Breast epithelium (tissue), 4 donors: ENCODE results near the gene MAP3K8. TPM values are rescaled to one million over a fixed set of nuclear protein-coding genes. Genes with fewer than 3 reads are reported as not detected.

Experiments used
- DNase-seq, 2 donors: peaks; one replicate each; pipeline ENCODE4 v3.0.0-alpha.2; 2019; ENCODE audit warnings: low spot score in 2 of 2
- H3K27ac ChIP-seq, 2 donors: fragments of 200-600 bp; sonication (generic) in 1 of 2; one replicate each; pipeline ENCODE4 v1.5.1; 2016 to 2019; ENCODE audit warnings: mild to moderate bottlenecking in 1 of 2
- H3K27me3 ChIP-seq, 2 donors: fragments of 200-600 bp; sonication (generic) in 1 of 2; one replicate each; pipeline versions ENCODE4 v1.5.1 to v1.6.0; 2017 to 2019; ENCODE audit warnings: control low read depth in 1 of 2, mild to moderate bottlenecking in 1 of 2
- H3K36me3 ChIP-seq: fragments of 200-600 bp; one replicate; pipeline ENCODE4 v1.5.1; 2019
- H3K4me1 ChIP-seq, 2 donors: fragments of 200-600 bp; sonication (generic); one replicate each; pipeline ENCODE4 v1.5.1; 2016 to 2019; ENCODE audit warnings: control low read depth in 1 of 2
- H3K4me3 ChIP-seq, 3 donors: fragments of 200-600 bp; sonication (generic); 1 replicate in 2 of 3; 2 replicates in 1 of 3; pipeline ENCODE4 v1.5.1; 2016 to 2019; ENCODE audit warnings: mild to moderate bottlenecking in 3 of 3, moderate library complexity in 2 of 3
- H3K9me3 ChIP-seq, 2 donors: fragments of 200-600 bp; sonication (generic) in 1 of 2; one replicate each; pipeline ENCODE4 v1.5.1; 2016 to 2019; ENCODE audit warnings: control low read depth in 1 of 2
- POLR2A ChIP-seq: fragments of 450-650 bp; IDR thresholded peaks from one replicate; pipeline ENCODE4 v1.6.1; 2016; ENCODE audit warnings: antibody characterized with exemption, mild to moderate bottlenecking, moderate library complexity
- POLR2AphosphoS5 ChIP-seq, 3 donors: sonication (generic); formaldehyde crosslinking; IDR thresholded peaks; one replicate each; pipeline ENCODE4 v1.6.1; 2017; ENCODE audit warnings: antibody characterized with exemption in 3 of 3
- intact Hi-C: fragments of 100-400 bp; cut with DNase I; formaldehyde crosslinking; loops from one replicate; pipeline ENCODE4 v1.15.1; 2023; ENCODE audit warnings: low total_unique reads
- total RNA-seq, 3 donors: library from RNA; depleted of rRNA; stranded (reverse); fragments of >200 nt; gene quantifications; one replicate each; pipeline ENCODE4 v1.1.0, GENCODE V29; 2016
- TF ChIP-seq, protein P1 (sequence below), 3 donors: fragments of 450-650 bp; IDR thresholded peaks; one replicate each; pipeline ENCODE4 v1.5.1; 2016 to 2017; ENCODE audit warnings: antibody characterized with exemption in 3 of 3, mild to moderate bottlenecking in 3 of 3, moderate library complexity in 3 of 3

MAP3K8 gene
- total RNA-seq, 3 donors from 2014 or later: 34.4 to 45.9 (median 40.2) TPM

DNA sequence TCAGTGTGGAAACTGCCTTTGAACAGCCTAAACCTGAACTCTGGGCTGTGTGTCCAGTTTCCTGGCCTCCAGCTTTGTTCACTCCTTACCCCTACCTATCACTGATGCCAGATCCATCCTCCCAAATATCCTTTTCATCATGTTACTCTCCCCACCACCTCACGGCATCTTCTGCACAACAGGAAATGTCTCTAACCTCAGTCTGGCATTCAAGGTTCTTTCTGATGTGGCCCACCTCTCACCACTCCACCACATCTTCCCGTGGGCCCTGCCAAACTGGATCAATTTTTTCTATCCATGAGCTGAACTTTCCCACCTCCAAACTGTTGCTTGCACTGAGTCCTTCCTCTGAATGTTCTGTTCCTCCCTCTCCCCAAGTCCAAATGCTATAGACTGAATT lies 35.8 kb upstream of the MAP3K8 start:
- H3K9me3 ChIP-seq: no peaks in the 10 kb centered on the region
- no peak overlapping the region for H3K27ac ChIP-seq
- intact Hi-C loops: loop anchor here (10.0 kb wide), 1 partner anchor 1203 kb away; no protein-coding TSS in a partner anchor
- no peaks in the 10 kb centered on the region for H3K4me1 ChIP-seq
- H3K36me3 ChIP-seq: no peaks in the 10 kb centered on the region
- H3K27me3 ChIP-seq: no peaks in the 10 kb centered on the region
- TF ChIP-seq POLR2AphosphoS5 (IDR thresholded peaks at IDR 0.05): no peak
- TF ChIP-seq POLR2A: no peak
- TF ChIP-seq, protein P1, sequence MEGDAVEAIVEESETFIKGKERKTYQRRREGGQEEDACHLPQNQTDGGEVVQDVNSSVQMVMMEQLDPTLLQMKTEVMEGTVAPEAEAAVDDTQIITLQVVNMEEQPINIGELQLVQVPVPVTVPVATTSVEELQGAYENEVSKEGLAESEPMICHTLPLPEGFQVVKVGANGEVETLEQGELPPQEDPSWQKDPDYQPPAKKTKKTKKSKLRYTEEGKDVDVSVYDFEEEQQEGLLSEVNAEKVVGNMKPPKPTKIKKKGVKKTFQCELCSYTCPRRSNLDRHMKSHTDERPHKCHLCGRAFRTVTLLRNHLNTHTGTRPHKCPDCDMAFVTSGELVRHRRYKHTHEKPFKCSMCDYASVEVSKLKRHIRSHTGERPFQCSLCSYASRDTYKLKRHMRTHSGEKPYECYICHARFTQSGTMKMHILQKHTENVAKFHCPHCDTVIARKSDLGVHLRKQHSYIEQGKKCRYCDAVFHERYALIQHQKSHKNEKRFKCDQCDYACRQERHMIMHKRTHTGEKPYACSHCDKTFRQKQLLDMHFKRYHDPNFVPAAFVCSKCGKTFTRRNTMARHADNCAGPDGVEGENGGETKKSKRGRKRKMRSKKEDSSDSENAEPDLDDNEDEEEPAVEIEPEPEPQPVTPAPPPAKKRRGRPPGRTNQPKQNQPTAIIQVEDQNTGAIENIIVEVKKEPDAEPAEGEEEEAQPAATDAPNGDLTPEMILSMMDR (IDR thresholded peaks at IDR 0.05): no peak
- H3K4me3 ChIP-seq: no peak overlapping the region
- DNase-seq: no peak

DNA sequence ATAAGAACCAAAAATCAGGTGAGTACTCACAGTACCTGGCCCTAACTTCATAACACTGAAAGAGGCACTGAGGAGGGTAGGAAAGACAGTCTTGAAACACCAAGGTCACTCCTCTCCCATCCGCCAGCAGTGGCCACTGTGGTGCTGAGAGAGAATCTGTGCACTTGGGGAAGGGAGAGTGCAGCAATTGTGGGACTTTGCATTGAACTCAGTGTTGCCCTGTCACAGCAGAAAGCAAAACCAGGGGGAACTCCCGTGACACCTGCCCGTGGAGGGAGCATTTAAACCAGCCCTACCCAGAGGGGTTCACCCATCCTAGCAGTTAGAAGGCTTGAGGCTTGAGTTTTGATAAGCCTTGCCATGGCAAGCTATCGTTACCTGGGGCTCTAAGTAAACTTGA lies 35.2 kb upstream of the MAP3K8 start:
- Histone ChIP-seq H3K27me3 (no peaks in the 10 kb centered on the region), H3K9me3 (no peaks in the 10 kb centered on the region), H3K27ac (no peak overlapping the region), H3K4me1 (no peaks in the 10 kb centered on the region), H3K4me3 (no peak overlapping the region), H3K36me3 (no peaks in the 10 kb centered on the region)
- DNase-seq: no peak
- TF ChIP-seq POLR2AphosphoS5 (IDR thresholded peaks at IDR 0.05): no peak
- TF ChIP-seq, protein P1 (IDR thresholded peaks at IDR 0.05): no peak
- intact Hi-C loops: loop anchor here (10.0 kb wide), 1 partner anchor 1204 kb away; no protein-coding TSS in a partner anchor

DNA sequence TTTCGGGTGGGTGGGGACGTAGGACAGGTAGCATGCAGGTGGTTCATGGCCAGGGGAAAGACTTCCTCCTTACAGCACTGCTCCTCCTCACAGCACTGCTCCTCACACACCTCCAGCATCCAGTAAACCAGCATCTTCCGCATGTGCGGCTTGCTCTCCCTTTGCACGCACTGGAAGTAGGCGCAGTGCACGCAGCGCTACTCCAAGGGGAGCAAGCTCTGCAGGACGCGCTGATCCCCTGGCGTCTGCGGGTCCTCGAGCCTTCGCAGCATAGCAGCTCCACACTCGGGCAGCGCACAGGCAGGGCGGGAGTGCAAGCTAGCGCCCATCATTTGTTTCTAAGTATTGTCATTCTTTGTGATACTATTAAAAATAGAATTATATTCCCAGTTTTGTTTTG lies 30.5 kb upstream of the MAP3K8 start:
- TF ChIP-seq, protein P1 (IDR thresholded peaks at IDR 0.05): no peak
- no peak for TF ChIP-seq POLR2AphosphoS5 (IDR thresholded peaks at IDR 0.05)
- no peak for TF ChIP-seq POLR2A
- H3K4me3 ChIP-seq: no peak overlapping the region

DNA sequence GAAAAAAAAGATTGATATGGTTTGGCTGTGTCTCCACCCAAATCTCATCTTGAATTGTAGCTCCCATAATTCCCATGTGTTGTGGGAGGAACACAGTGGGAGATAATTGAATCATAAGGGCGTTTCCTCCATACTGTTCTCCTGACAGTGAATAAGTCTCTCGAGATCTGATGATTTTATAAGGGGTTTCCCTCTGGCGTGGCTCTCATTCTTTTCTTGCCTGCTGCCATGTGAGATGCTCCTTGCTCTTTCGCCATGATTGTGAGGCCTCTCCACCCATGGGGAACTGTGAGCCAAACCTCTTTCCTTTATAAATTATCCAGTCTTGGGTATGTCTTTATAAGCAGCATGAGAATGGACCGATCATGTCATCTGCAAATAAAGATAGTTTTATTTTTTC lies 29.4 kb upstream of the MAP3K8 start:
- no peak overlapping the region for H3K27ac ChIP-seq
- TF ChIP-seq POLR2AphosphoS5 (IDR thresholded peaks at IDR 0.05) (no peak), POLR2A (no peak)
- TF ChIP-seq, protein P1 (IDR thresholded peaks at IDR 0.05): no peak
- intact Hi-C loops: no loop called here
- peaks cover 4 to 14% of the 10 kb centered on the region in 2 donors for H3K9me3 ChIP-seq
- no peaks in the 10 kb centered on the region for H3K27me3 ChIP-seq
- no peak overlapping the region for H3K4me3 ChIP-seq
- DNase-seq: no peak
- no peaks in the 10 kb centered on the region for H3K36me3 ChIP-seq
- no peaks in the 10 kb centered on the region for H3K4me1 ChIP-seq

More for the DNA sequence above, 30.5 kb upstream of the MAP3K8 start:
- no peak for DNase-seq
- peaks cover 4 to 14% of the 10 kb centered on the region in 2 donors for H3K9me3 ChIP-seq
- no peaks in the 10 kb centered on the region for H3K4me1 ChIP-seq
- intact Hi-C loops: no loop called here
- H3K27me3 ChIP-seq: no peaks in the 10 kb centered on the region
- no peaks in the 10 kb centered on the region for H3K36me3 ChIP-seq
- no peak overlapping the region for H3K27ac ChIP-seq

DNA sequence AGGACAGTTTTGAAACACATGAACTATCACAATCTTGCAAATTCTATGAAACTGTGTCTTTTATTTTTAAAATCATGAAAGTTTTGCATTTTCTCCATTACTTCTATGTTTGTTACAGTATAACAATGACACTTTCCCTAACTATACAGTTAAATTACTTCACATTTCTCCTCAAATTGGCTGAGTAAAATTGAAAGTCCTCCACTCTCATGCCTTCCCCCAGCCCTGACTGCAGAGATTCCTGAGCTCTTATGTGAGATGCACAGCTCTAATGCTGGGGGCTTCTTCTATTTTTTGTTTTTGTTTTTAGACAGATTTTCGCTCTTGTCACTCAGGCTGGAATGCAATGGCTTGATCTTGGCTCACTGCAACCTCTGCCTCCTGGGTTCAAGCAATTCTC lies 22.7 kb upstream of the MAP3K8 start:
- Histone ChIP-seq H3K27ac (no peak overlapping the region), H3K36me3 (no peaks in the 10 kb centered on the region), H3K9me3 (no peaks in the 10 kb centered on the region), H3K4me3 (no peak overlapping the region), H3K4me1 (no peaks in the 10 kb centered on the region), H3K27me3 (no peaks in the 10 kb centered on the region)
- intact Hi-C loops: no loop called here
- TF ChIP-seq POLR2AphosphoS5 (IDR thresholded peaks at IDR 0.05): no peak
- no peak for TF ChIP-seq POLR2A
- TF ChIP-seq, protein P1 (IDR thresholded peaks at IDR 0.05): no peak
- DNase-seq: no peak
